Endometrium (tissue), 2 donors: ENCODE data around the gene SQSTM1.

Experiments
- FAIRE-seq: peaks from 2 replicates; lab custom pipeline; 2012; peaks lifted over from hg19 to GRCh38; lab: Jason Lieb, UNC
- donor health status: control.
- donor health status: control.

SQSTM1 gene

GRCh38 chr5:179874136-179874535 lies 53.4 kb downstream of the SQSTM1 start:
- no peak for FAIRE-seq

GRCh38 chr5:179874536-179875292 lies 54.0 kb downstream of the SQSTM1 start:
- FAIRE-seq: no peak

GRCh38 chr5:179875741-179876609 lies 55.3 kb downstream of the SQSTM1 start:
- FAIRE-seq: no peak

- FAIRE-seq: no peak
Observed at GRCh38 chr5:179876610-179876952, 55.9 kb downstream of the SQSTM1 start.

GRCh38 chr5:179878222-179879002 lies 57.7 kb downstream of the SQSTM1 start:
- FAIRE-seq: no peak

- FAIRE-seq: no peak
Observed at GRCh38 chr5:179879003-179879689, 58.4 kb downstream of the SQSTM1 start.

GRCh38 chr5:179879690-179880010 lies 58.9 kb downstream of the SQSTM1 start:
- no peak for FAIRE-seq

GRCh38 chr5:179880066-179880650 lies 59.5 kb downstream of the SQSTM1 start:
- no peak for FAIRE-seq

GRCh38 chr5:179880848-179881590 lies 60.3 kb downstream of the SQSTM1 start:
- no peak for FAIRE-seq

- no peak for FAIRE-seq
Observed at GRCh38 chr5:179882338-179882737, 61.6 kb downstream of the SQSTM1 start.

GRCh38 chr5:179883163-179883562 lies 62.5 kb downstream of the SQSTM1 start:
- no peak for FAIRE-seq

- FAIRE-seq: no peak
Observed at GRCh38 chr5:179885491-179886090, 64.9 kb downstream of the SQSTM1 start.

- FAIRE-seq: no peak
Observed at GRCh38 chr5:179886190-179886911, 65.6 kb downstream of the SQSTM1 start.

- no peak for FAIRE-seq
Observed at GRCh38 chr5:179887095-179887494, 66.4 kb downstream of the SQSTM1 start.
